Panc1 (cell line): ENCODE measurements around the gene PLCH2.

Experiments
- CTCF ChIP-seq: fragments of 450-650 bp; IDR thresholded peaks from 2 replicates; pipeline ENCODE4 v1.5.1; 2017; ENCODE audit warnings: mild to moderate bottlenecking
- POLR2AphosphoS5 ChIP-seq: IDR thresholded peaks from 2 replicates; pipeline ENCODE4 v1.6.1; 2012; ENCODE audit warnings: mild to moderate bottlenecking, low read depth, low read length, moderate library complexity
- SIN3A ChIP-seq: IDR thresholded peaks from 2 replicates; pipeline ENCODE4 v1.6.1; 2012; ENCODE audit warnings: low read depth, mild to moderate bottlenecking, low read length, moderate library complexity, borderline replicate concordance; ENCODE audit not compliant: insufficient read depth
- TCF7L2 ChIP-seq: IDR thresholded peaks from 2 replicates; pipeline ENCODE4 v1.6.1; 2011; ENCODE audit warnings: mild to moderate bottlenecking, low read depth, low read length, inconsistent platforms
- TF ChIP-seq, protein P1 (sequence below), 2 experiments: IDR thresholded peaks; 2 replicates each; pipeline ENCODE4 v1.6.1; 2011 to 2012; ENCODE audit warnings: low read depth in 2 of 2, control low read depth in 1 of 2, low read length in 1 of 2, mild to moderate bottlenecking in 1 of 2, moderate library complexity in 1 of 2; ENCODE audit not compliant: insufficient read depth in 1 of 2

DNA sequence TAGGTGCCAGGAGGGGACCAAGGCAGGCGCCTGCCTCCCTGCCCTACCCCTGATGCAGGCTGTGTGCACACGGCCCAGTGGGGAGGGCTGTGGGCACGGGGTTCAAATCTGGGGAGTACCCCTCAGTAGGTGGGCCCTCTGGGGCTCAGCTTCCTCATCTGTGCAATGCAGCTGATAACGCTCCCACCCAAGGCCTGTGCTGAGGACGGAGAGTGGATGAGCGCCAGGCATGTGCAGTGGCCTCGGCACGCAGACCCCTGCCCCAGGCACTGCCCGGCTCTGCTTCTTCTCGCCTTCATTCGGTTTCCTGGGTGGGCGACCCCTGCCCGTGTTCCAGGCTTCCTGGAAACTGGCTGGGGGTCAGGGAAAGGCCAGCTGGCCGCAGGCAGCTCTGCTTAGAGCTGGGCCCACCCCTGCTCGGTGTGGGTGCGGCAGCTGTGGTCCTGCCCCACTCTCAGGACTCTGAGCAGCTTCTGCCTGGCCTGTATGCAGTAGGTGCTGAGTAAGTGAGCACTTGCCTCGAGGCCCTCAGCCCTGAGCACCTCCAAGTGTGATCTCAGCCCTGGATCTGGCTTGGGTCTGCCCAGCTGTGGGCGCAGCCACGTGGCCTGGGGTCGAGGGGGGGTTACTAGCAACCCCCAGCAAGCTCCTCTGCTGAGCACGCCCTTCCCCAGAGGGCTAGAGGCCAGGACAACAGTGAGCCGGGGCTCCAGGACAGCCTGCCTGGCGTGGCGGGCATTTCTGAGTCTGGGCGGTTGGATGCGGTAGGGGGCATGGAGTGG, 68.2 kb downstream of the PLCH2 start:
- TF ChIP-seq CTCF (no peak), SIN3A (no peak), POLR2AphosphoS5 (no peak), TCF7L2 (no peak)
- TF ChIP-seq, protein P1, sequence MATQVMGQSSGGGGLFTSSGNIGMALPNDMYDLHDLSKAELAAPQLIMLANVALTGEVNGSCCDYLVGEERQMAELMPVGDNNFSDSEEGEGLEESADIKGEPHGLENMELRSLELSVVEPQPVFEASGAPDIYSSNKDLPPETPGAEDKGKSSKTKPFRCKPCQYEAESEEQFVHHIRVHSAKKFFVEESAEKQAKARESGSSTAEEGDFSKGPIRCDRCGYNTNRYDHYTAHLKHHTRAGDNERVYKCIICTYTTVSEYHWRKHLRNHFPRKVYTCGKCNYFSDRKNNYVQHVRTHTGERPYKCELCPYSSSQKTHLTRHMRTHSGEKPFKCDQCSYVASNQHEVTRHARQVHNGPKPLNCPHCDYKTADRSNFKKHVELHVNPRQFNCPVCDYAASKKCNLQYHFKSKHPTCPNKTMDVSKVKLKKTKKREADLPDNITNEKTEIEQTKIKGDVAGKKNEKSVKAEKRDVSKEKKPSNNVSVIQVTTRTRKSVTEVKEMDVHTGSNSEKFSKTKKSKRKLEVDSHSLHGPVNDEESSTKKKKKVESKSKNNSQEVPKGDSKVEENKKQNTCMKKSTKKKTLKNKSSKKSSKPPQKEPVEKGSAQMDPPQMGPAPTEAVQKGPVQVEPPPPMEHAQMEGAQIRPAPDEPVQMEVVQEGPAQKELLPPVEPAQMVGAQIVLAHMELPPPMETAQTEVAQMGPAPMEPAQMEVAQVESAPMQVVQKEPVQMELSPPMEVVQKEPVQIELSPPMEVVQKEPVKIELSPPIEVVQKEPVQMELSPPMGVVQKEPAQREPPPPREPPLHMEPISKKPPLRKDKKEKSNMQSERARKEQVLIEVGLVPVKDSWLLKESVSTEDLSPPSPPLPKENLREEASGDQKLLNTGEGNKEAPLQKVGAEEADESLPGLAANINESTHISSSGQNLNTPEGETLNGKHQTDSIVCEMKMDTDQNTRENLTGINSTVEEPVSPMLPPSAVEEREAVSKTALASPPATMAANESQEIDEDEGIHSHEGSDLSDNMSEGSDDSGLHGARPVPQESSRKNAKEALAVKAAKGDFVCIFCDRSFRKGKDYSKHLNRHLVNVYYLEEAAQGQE (IDR thresholded peaks at IDR 0.05; ENCODE audit: insufficient read depth in 1 of 2, low read depth in 2 of 2, low read length in 1 of 2), result no peak
